ENCODE results near the gene HEXIM1.

Gene HEXIM1

DNA sequence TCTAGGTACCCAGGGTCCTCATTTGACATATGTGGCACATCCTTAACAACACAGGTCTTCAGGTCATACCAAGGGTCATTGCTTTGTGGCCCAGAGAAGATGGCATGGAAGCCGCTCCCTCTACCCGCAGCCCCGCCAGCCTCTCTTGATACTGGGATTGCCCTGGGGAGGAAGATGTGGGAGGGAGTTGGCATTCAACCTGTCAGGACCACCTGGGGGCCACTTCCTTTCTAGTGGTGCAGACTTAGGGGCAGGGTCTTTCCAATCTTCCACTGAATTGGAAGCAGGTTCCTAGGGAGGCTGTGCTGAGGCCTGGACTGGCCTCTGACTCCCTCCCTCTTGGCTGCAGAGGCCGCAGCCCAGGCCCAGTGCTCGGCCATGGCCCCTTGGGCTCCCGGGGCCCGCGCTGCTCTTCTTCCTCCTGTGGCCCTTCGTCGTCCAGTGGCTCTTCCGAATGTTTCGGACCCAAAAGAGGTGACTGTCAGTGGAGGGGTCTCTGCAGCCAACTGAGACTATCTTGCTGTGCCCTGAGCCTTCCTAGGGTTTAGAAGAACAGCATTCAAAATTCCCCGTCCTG, 5.1 kb upstream of the HEXIM1 start:
- no peak overlapping the region for H3K4me3 ChIP-seq (ENCODE audit: low read depth, low read length)
- DNase-seq (ENCODE audit: low read depth): no peak

- H3K4me3 ChIP-seq (ENCODE audit: low read depth, low read length): peak overlapping the region; percentile 34
- peak; percentile 83 for DNase-seq (ENCODE audit: low read depth)
Observed at GRCh38 chr17:45143767-45144198, 4.5 kb upstream of the HEXIM1 start.

DNA sequence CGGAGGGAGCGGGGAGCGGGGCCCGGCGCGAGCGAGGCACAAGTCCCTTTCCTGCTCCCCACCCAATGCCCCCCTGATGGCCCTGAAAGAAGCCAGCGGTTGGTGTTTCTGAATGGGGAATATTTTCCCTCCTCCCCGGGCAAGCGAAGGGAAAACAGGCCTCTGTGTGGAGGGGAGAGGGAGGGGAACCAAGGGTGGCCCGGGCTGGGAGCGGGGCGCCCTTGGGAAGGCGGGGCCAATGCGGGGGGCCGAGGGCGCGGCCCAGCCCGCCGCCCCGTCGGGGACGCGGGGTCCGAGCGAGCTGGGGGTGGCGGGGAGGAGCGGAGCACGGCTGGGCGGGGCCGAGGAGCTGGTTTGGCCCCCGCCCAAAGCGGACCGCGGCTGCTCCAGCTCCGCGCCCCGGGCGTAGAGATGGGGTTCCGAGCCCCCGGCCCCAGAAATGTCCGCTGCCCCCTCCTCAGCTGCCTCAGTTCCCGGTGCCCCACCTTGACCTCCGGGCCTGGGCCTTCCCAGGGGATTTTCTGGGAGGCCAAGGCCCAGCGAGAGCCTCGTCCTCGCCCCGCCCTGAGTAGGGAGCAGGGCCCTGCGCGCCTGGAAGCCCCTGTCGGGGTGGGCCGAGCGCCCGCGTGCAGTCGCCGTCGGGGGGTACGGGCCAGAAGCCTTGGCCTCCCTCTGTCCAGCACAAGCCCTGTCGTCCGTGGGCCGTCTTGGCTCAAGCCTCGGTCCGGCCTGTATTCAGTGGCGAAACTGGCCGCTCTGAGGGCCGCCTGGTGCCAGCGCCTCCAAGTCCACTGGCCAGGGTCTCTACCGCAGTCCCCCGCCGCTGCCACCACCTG, 3.9 kb upstream of the HEXIM1 start:
- peak overlapping the region; percentile 34 for H3K4me3 ChIP-seq (ENCODE audit: low read depth, low read length)
- no peak for DNase-seq (ENCODE audit: low read depth)

DNA sequence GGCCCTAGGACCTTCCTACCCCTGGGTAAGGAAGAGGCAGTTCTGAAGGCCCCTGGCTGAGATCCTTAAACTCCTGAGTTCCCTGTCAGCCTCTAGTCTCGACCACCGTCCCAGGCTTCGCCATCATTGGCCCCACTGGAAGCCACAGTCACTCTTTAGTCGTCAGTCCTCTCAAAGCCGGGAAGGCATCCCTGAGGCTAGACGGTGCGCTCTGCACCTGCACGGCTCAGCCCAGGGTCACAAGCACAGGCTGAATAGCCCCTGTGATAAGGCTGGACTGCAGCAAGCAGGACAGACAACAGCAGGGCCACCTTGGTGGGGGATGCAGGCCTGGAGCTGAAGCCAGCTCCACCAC, 3.3 kb upstream of the HEXIM1 start:
- no peak for DNase-seq (ENCODE audit: low read depth)
- no peak overlapping the region for H3K4me3 ChIP-seq (ENCODE audit: low read depth, low read length)

- no peak overlapping the region for H3K4me3 ChIP-seq (ENCODE audit: low read depth, low read length)
- no peak for DNase-seq (ENCODE audit: low read depth)
Observed at GRCh38 chr17:45146166-45146565, 2.1 kb upstream of the HEXIM1 start.

DNA sequence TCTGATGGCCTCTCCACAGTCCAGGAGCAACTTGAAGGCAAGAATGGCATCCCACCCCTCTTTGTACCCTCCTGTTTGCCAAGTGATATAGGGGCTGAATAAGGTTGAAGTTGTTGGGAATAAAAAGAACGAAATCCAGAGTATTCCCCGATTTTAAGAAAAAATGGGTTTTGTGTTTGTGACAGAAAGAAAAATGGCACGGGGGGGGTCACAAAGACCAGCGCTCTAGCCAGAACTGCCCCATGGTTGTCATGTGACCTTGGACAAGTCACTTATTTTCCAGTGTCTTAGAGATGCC, 1.7 kb upstream of the HEXIM1 start:
- DNase-seq (ENCODE audit: low read depth): no peak
- peak overlapping the region; percentile 62 for H3K4me3 ChIP-seq (ENCODE audit: low read depth, low read length)

DNA sequence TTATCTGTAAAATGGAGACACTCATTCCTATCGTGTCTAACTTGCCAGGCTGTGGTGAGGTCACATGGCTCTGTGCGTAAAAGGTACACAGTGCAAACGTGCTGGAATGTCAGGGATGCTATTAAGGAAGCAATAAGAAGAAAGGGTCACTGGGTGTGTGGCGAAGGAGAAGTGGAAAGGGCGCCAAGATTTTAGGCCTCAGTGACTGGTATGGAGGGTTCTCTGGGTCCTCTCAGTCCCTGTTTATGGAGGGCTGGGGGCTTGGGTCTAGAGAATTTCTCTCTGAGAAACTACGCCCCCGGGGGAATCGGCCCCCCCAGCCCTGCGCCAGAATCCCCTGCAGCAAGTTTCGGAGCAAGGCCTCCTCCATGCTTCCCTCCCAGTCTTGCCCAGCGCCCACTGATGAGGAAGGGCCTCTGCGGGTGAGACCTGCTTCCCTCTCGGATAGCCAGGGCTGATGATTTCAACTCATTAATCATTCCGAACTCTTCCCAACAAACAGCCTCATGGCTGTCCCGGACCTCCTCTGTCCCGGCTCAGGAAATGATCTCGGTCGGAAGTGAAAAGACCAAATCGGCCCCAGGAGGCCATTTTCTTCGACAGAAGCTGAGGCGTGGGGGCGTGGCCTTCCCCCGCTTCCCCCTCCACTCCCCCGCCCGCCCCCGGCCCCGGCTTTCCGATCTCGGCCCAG, 1.2 kb upstream of the HEXIM1 start:
- no peak for DNase-seq (ENCODE audit: low read depth)
- peak overlapping the region; percentile 62 for H3K4me3 ChIP-seq (ENCODE audit: low read depth, low read length)

DNA sequence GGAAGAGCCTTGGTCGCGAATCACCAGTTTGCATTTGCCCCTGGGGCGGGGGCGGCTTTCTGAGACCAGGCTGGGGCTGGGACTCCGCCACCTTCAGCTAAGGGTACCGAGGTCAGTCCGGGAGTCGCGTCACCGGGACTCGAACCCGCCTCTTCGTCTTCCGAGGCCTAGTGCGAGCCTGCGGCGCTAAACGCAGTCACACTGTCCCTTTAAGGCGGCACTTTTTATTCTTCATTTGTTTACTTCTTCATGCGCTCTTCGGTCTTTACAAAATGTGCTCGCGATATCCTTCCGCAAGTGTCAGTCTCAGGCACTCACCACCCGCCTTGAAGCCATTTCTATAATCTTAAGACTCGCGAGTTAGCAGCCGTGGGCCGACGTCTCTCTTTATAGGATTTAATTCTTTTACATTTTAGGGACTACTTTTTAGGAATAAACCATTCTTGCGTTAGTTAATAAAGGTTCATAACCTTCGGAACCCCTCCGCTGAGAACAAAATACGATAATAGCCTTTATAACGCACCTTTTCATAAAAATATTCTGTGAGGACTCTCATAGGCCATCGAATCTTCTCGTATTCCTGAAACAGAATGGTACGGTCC, 593 bp upstream of the HEXIM1 start:
- H3K4me3 ChIP-seq (ENCODE audit: low read depth, low read length): peak overlapping the region; percentile 62
- DNase-seq (ENCODE audit: low read depth): peak; percentile 94

GRCh38 chr17:45149037-45149668, 878 bp downstream of the HEXIM1 start:
- DNase-seq (ENCODE audit: low read depth): no peak
- H3K4me3 ChIP-seq (ENCODE audit: low read depth, low read length): peak overlapping the region; percentile 83

- H3K4me3 ChIP-seq (ENCODE audit: low read depth, low read length): peak overlapping the region; percentile 83
- DNase-seq (ENCODE audit: low read depth): no peak
Observed at GRCh38 chr17:45149669-45150664, 1.7 kb downstream of the HEXIM1 start.

DNA sequence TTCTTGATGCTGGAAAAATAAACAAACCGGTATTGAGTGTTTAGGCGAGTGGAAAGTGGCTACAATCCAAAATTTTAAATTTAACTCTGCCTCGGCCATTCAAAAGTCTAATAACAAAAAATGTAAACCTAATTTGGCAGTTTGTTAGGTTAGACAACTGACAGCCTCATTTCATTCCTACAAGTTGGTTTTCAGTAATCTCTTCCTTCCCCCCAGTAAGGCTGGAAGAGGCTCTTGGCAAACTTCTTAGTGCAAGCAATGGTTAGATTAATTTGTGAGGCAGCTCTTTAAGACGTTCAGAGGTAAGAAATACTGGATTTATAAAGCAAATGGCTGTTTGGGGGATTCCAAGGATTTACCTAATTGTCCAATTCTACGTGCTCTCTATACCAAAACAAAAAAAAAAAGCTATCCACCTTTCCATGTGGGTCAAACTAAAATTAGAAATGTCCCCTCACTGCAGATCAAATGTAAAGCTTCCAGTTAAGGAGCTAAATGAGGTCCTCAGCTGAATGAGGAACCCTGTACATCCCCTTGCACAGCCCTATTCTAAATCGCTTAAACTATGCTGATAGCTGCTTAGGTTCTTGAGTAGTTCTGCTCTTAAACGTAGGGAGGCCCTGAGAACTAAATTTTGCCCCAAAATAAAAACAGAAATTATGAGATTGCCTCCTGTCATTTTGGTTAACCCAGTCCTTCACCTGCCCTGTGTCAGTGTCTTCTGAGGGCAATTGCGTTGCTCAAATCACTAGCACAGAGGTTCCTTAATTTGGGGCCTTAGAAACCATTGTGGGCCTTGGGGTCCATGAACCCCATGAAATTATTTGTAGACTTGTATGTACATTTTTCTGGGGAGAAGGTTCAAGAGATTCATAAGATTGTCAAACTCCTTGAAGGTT, 2.9 kb downstream of the HEXIM1 start:
- H3K4me3 ChIP-seq (ENCODE audit: low read depth, low read length): peak overlapping the region; percentile 83
- no peak for DNase-seq (ENCODE audit: low read depth)

DNA sequence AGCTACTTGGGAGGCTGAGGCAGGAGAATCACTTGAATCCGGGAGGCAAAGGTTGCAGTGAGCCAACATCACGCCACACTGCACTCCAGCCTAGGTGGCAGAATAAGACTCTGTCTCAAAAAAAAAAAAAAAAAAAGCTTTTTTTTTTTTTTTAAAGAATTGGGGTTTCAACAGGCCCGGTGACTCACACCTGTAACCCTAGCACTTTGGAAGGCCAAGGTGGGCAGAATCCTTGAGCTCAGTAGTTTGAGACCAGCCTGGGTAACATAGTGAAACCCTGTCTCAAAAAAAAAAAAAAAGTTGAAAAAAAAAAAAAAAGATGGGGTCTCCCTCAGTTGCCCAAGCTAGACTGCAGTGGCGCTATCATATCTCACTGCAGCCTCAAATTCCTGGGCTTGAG, 6.8 kb downstream of the HEXIM1 start:
- no peak for DNase-seq (ENCODE audit: low read depth)

GRCh38 chr17:45155483-45155882, 7.2 kb downstream of the HEXIM1 start:
- no peak for DNase-seq (ENCODE audit: low read depth)
- H3K4me3 ChIP-seq (ENCODE audit: low read depth, low read length): no peak overlapping the region

More for the DNA sequence above, 6.8 kb downstream of the HEXIM1 start:
- H3K4me3 ChIP-seq (ENCODE audit: low read depth, low read length): no peak overlapping the region

- no peak overlapping the region for H3K4me3 ChIP-seq (ENCODE audit: low read depth, low read length)
- DNase-seq (ENCODE audit: low read depth): no peak
Observed at GRCh38 chr17:45156242-45156641, 8.0 kb downstream of the HEXIM1 start.

DNA sequence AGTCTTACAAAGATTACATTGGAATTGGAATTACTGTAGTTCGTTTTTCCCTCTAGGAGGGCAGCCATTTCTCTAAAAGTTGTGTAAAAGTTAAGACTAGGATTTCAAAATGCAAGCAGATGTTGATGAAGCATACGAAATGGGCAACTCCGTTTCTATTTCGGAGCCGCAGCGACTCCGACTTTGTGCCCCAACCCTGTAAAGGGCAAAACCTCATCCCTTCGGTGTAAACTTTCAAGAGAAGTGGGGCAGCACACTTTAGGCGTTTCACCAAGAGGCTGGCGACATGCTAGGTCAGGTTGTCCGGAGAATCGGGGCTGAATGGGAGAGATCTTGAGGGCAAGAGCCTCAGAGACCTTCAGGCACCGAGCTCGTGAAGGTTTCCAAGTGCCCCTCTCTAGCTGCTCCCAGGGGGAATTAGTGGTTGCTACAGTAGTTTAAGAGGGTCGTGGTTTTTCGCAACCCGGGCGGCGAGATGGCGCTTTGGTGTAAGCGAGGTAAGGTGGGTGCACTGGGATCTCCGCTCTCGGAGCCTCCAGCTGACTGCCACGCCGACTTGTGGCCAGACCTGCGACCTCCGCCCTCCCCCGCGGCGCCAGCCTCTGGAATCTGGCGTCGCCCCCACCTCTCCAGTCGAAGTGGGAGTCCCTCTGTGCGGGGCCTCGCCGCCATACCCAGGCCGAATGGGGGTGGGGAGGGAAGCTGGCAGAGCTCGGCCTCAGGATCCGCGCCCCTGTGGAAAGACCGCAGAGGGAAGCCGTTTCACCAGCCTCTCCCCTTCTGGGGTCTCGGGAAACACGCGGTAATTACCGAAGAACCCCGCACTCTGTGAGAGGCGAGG, 12.4 kb downstream of the HEXIM1 start:
- peak overlapping the region; percentile 91 for H3K4me3 ChIP-seq (ENCODE audit: low read depth, low read length)
- DNase-seq (ENCODE audit: low read depth): no peak

DNA sequence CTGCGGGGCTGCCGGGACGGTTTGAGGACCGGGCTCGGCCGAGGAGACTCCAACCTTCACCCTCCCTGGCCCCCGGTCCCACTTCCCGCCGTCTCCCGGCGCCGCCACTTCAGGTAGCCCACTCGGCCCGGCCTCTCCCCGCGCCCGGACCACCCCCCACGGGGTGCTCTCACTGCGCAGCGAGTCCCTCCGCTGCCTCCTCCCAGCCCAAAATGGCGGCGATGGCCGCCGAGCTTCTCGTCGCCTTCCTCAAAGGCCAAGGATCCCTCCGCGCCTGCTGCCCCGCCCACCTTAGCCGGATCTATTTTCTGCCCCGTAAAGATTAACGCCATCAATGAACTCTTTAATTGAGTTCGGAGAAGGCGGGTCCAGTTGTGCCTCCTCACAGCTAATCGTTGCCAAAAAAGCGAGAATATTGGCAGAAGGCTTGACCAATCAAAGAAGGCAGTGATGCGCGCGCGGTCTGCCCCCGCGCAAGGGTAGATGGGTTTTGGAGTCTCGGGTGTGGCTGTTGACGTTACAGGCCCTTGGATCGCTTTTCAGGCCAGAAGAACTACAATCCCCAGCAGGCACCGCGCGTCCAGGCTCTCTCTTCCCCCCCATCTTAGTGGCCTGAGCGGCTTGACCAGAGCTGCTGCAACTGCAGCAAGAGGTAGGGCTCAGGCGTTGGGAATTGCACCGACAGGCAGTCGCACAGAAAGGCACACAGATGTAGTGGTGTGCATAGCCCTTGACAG, 13.2 kb downstream of the HEXIM1 start, which contains the start of gene HEXIM2:
HEXIM2 (plus strand) TSS at position 588 of the 737 bp plus-strand sequence. CDS start 919 bp downstream, outside the sequence.
- H3K4me3 ChIP-seq (ENCODE audit: low read depth, low read length): peak within 1 kb of the TSS; percentile 91
- peak; percentile 99 for DNase-seq (ENCODE audit: low read depth)

All from skeletal muscle cell (primary cell).